ENCODE results near the gene HIGD1B. TPM values are rescaled to one million over a fixed set of nuclear protein-coding genes. Genes with fewer than 3 reads are reported as not detected.
A peak's percentile ranks its signal among the peaks of the same experiment; 100 is the strongest.

The HIGD1B gene
- polyA plus RNA-seq, 1 donor = 1.8 TPM

- peaks cover 4% of the 10 kb centered on the region for H3K27me3 ChIP-seq (ENCODE audit: control insufficient read depth, insufficient read depth, low read length)
- WGBS (ENCODE audit: insufficient coverage, low lambda C conversion rate) = no CpG with 5 or more reads among the region's 2 CpGs
- no peaks in the 10 kb centered on the region for H3K4me1 ChIP-seq (ENCODE audit: control insufficient read depth, insufficient read depth, low read length)
- DNase-seq = no peak
- no peak overlapping the region for H3K4me3 ChIP-seq (ENCODE audit: low read length)
- H3K36me3 ChIP-seq (ENCODE audit: control insufficient read depth, insufficient read depth, low read length) = no peaks in the 10 kb centered on the region
- H3K9me3 ChIP-seq (ENCODE audit: control insufficient read depth, low read depth, low read length) = no peaks in the 10 kb centered on the region
- H3K27ac ChIP-seq (ENCODE audit: low read length) = no peak overlapping the region
Observed at GRCh38 chr17:44837196-44837595, 10.5 kb upstream of the HIGD1B start.

GRCh38 chr17:44840274-44840673 lies 7.4 kb upstream of the HIGD1B start:
- Histone ChIP-seq H3K4me3 (ENCODE audit: low read length) (no peak overlapping the region), H3K4me1 (ENCODE audit: control insufficient read depth, insufficient read depth, low read length) (no peaks in the 10 kb centered on the region), H3K27ac (ENCODE audit: low read length) (no peak overlapping the region), H3K27me3 (ENCODE audit: control insufficient read depth, insufficient read depth, low read length) (peaks cover 5% of the 10 kb centered on the region), H3K9me3 (ENCODE audit: control insufficient read depth, low read depth, low read length) (no peaks in the 10 kb centered on the region), H3K36me3 (ENCODE audit: control insufficient read depth, insufficient read depth, low read length) (no peaks in the 10 kb centered on the region)
- DNase-seq = no peak
- no CpG with 5 or more reads among the region's 4 CpGs for WGBS (ENCODE audit: insufficient coverage, low lambda C conversion rate)

- no CpG with 5 or more reads among the region's 3 CpGs for WGBS (ENCODE audit: insufficient coverage, low lambda C conversion rate)
- no peaks in the 10 kb centered on the region for H3K9me3 ChIP-seq (ENCODE audit: control insufficient read depth, low read depth, low read length)
- H3K27me3 ChIP-seq (ENCODE audit: control insufficient read depth, insufficient read depth, low read length) = peaks cover 5% of the 10 kb centered on the region
- H3K4me1 ChIP-seq (ENCODE audit: control insufficient read depth, insufficient read depth, low read length) = no peaks in the 10 kb centered on the region
- no peak for DNase-seq
- H3K4me3 ChIP-seq (ENCODE audit: low read length) = no peak overlapping the region
- no peak overlapping the region for H3K27ac ChIP-seq (ENCODE audit: low read length)
- no peaks in the 10 kb centered on the region for H3K36me3 ChIP-seq (ENCODE audit: control insufficient read depth, insufficient read depth, low read length)
Observed at GRCh38 chr17:44840936-44841335, 6.7 kb upstream of the HIGD1B start.

- Histone ChIP-seq H3K27ac (ENCODE audit: low read length) (peak overlapping the region; percentile 26), H3K36me3 (ENCODE audit: control insufficient read depth, insufficient read depth, low read length) (no peaks in the 10 kb centered on the region), H3K4me1 (ENCODE audit: control insufficient read depth, insufficient read depth, low read length) (no peaks in the 10 kb centered on the region), H3K27me3 (ENCODE audit: control insufficient read depth, insufficient read depth, low read length) (peaks cover 5% of the 10 kb centered on the region), H3K9me3 (ENCODE audit: control insufficient read depth, low read depth, low read length) (no peaks in the 10 kb centered on the region), H3K4me3 (ENCODE audit: low read length) (no peak overlapping the region)
- no peak for DNase-seq
- WGBS (ENCODE audit: insufficient coverage, low lambda C conversion rate) = no CpG with 5 or more reads among the region's 5 CpGs
Observed at GRCh38 chr17:44842748-44843147, 4.9 kb upstream of the HIGD1B start.

DNA sequence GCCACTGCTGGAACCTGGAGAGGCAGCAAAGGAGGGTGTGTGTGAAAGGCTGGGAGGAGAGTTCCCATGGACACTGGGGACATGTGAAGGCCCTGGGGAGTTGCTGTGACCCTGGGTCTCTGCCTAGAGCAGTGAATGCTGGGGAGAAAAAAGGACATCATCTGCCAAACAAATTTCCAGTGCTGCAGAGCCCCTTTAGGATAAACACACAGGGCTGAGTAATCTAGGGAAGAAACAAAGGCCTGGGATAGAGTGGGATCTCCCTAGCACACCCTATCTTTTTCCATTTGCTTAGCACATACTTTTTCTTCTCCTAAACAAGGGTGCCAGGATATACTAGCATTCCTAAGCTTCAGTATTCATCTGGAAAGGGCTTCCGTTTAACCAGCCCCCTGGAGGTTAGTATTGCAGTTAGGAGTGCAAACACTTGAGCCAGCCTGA lies 3.3 kb upstream of the HIGD1B start:
- Histone ChIP-seq H3K4me1 (ENCODE audit: control insufficient read depth, insufficient read depth, low read length) (no peaks in the 10 kb centered on the region), H3K27ac (ENCODE audit: low read length) (peak overlapping the region; percentile 32)
- no CpG with 5 or more reads among the region's 1 CpG for WGBS (ENCODE audit: insufficient coverage, low lambda C conversion rate)

DNA sequence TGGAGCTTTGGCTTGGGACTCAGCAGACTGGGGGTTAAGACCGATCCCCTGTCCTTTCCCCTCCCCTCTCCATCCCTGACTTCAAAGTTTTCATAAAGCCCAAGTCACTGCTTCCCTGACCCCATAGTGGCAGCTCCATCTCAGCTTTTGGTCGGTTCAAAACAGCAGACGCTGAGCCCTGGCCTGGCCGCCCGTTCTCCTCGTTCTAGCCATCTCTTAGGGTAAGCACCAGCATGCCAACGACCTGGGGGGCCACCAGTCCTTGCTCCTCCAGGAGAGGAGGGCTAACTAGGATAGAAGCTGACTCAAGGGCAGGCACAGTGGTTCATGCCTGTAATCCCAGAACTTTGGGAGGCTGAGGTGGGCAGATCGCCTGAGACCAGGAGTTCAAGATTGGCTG lies 1.5 kb upstream of the HIGD1B start:
- WGBS (ENCODE audit: insufficient coverage, low lambda C conversion rate) = no CpG with 5 or more reads among the region's 8 CpGs
- no peak for DNase-seq

More for the DNA sequence above, 3.3 kb upstream of the HIGD1B start:
- no peaks in the 10 kb centered on the region for H3K9me3 ChIP-seq (ENCODE audit: control insufficient read depth, low read depth, low read length)
- peaks cover 5% of the 10 kb centered on the region for H3K27me3 ChIP-seq (ENCODE audit: control insufficient read depth, insufficient read depth, low read length)
- peaks cover 2% of the 10 kb centered on the region for H3K36me3 ChIP-seq (ENCODE audit: control insufficient read depth, insufficient read depth, low read length)
- no peak for DNase-seq
- no peak overlapping the region for H3K4me3 ChIP-seq (ENCODE audit: low read length)

GRCh38 chr17:44848257-44848795 lies 643 bp downstream of the HIGD1B start:
- Histone ChIP-seq H3K27ac (ENCODE audit: low read length) (no peak overlapping the region), H3K36me3 (ENCODE audit: control insufficient read depth, insufficient read depth, low read length) (peaks cover 29% of the 10 kb centered on the region)

More for the DNA sequence above, 1.5 kb upstream of the HIGD1B start:
- Histone ChIP-seq H3K36me3 (ENCODE audit: control insufficient read depth, insufficient read depth, low read length) (peaks cover 13% of the 10 kb centered on the region), H3K4me1 (ENCODE audit: control insufficient read depth, insufficient read depth, low read length) (no peaks in the 10 kb centered on the region), H3K4me3 (ENCODE audit: low read length) (no peak overlapping the region), H3K27ac (ENCODE audit: low read length) (no peak overlapping the region), H3K27me3 (ENCODE audit: control insufficient read depth, insufficient read depth, low read length) (peaks cover 5% of the 10 kb centered on the region), H3K9me3 (ENCODE audit: control insufficient read depth, low read depth, low read length) (no peaks in the 10 kb centered on the region)

GRCh38 chr17:44848961-44849489 lies 1.3 kb downstream of the HIGD1B start:
- H3K4me3 ChIP-seq (ENCODE audit: low read length) = no peak overlapping the region
- H3K4me1 ChIP-seq (ENCODE audit: control insufficient read depth, insufficient read depth, low read length) = no peaks in the 10 kb centered on the region
- no peaks in the 10 kb centered on the region for H3K27me3 ChIP-seq (ENCODE audit: control insufficient read depth, insufficient read depth, low read length)
- H3K36me3 ChIP-seq (ENCODE audit: control insufficient read depth, insufficient read depth, low read length) = peaks cover 36% of the 10 kb centered on the region
- H3K27ac ChIP-seq (ENCODE audit: low read length) = no peak overlapping the region
- DNase-seq = no peak
- H3K9me3 ChIP-seq (ENCODE audit: control insufficient read depth, low read depth, low read length) = no peaks in the 10 kb centered on the region
- WGBS (ENCODE audit: insufficient coverage, low lambda C conversion rate) = no CpG with 5 or more reads among the region's 12 CpGs

More at GRCh38 chr17:44848257-44848795, 643 bp downstream of the HIGD1B start:
- H3K27me3 ChIP-seq (ENCODE audit: control insufficient read depth, insufficient read depth, low read length) = no peaks in the 10 kb centered on the region
- H3K4me1 ChIP-seq (ENCODE audit: control insufficient read depth, insufficient read depth, low read length) = no peaks in the 10 kb centered on the region
- no peak overlapping the region for H3K4me3 ChIP-seq (ENCODE audit: low read length)
- H3K9me3 ChIP-seq (ENCODE audit: control insufficient read depth, low read depth, low read length) = no peaks in the 10 kb centered on the region
- DNase-seq = no peak
- no CpG with 5 or more reads among the region's 6 CpGs for WGBS (ENCODE audit: insufficient coverage, low lambda C conversion rate)

GRCh38 chr17:44850025-44850424 lies 2.3 kb downstream of the HIGD1B start:
- peaks cover 46% of the 10 kb centered on the region for H3K36me3 ChIP-seq (ENCODE audit: control insufficient read depth, insufficient read depth, low read length)
- no peak overlapping the region for H3K27ac ChIP-seq (ENCODE audit: low read length)
- WGBS (ENCODE audit: insufficient coverage, low lambda C conversion rate) = no CpG with 5 or more reads among the region's 7 CpGs
- H3K4me3 ChIP-seq (ENCODE audit: low read length) = no peak overlapping the region
- no peaks in the 10 kb centered on the region for H3K27me3 ChIP-seq (ENCODE audit: control insufficient read depth, insufficient read depth, low read length)
- no peaks in the 10 kb centered on the region for H3K9me3 ChIP-seq (ENCODE audit: control insufficient read depth, low read depth, low read length)
- DNase-seq = no peak
- H3K4me1 ChIP-seq (ENCODE audit: control insufficient read depth, insufficient read depth, low read length) = no peaks in the 10 kb centered on the region

DNA sequence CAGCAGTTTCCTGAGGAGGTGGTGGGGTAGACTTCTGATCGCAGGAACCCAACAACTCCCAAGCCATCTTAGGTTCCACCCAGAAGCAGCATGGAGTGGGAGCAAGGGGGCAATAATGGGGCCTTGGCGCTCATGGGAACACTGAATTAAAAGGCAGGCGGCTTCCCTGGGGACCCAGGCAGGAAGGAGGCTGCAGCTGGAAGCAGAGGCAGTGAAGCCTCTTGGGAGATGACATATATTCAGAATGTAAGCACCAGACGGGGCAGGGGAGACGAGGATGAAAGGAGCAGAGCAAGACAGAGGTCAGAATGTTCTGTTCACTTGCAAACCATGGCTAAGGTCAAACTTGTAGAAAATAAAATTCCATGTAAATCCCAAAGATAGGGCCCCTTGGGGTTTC lies 2.9 kb downstream of the HIGD1B start:
- Histone ChIP-seq H3K4me3 (ENCODE audit: low read length) (no peak overlapping the region), H3K4me1 (ENCODE audit: control insufficient read depth, insufficient read depth, low read length) (no peaks in the 10 kb centered on the region), H3K27me3 (ENCODE audit: control insufficient read depth, insufficient read depth, low read length) (no peaks in the 10 kb centered on the region), H3K9me3 (ENCODE audit: control insufficient read depth, low read depth, low read length) (no peaks in the 10 kb centered on the region), H3K27ac (ENCODE audit: low read length) (no peak overlapping the region), H3K36me3 (ENCODE audit: control insufficient read depth, insufficient read depth, low read length) (peaks cover 52% of the 10 kb centered on the region)
- no peak for DNase-seq
- 100% methylated on average over 1 of the region's 5 CpGs for WGBS (ENCODE audit: insufficient coverage, low lambda C conversion rate)

DNA sequence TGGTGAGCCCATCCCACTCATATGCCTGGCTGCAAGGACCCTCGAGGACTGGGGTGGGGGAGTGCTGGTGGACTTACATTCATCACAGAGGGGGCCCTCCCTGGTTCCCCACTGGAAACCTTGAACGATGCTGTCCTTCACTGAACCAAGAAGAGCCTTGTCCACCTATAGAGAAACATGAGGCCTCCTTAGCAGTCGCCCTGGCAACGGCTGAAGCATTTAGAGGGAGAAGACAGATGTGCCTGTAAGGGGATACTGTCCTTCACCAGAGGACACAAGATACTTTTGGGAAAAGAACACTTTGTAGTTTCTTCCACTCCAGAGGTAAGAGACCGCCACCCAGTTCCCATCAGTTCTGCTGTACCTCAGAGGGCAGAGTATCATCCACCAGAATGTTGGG lies 6.5 kb downstream of the HIGD1B start:
- no CpG with 5 or more reads among the region's 5 CpGs for WGBS (ENCODE audit: insufficient coverage, low lambda C conversion rate)
- Histone ChIP-seq H3K4me3 (ENCODE audit: low read length) (no peak overlapping the region), H3K27ac (ENCODE audit: low read length) (no peak overlapping the region), H3K36me3 (ENCODE audit: control insufficient read depth, insufficient read depth, low read length) (peaks cover 82% of the 10 kb centered on the region), H3K27me3 (ENCODE audit: control insufficient read depth, insufficient read depth, low read length) (no peaks in the 10 kb centered on the region), H3K4me1 (ENCODE audit: control insufficient read depth, insufficient read depth, low read length) (no peaks in the 10 kb centered on the region), H3K9me3 (ENCODE audit: control insufficient read depth, low read depth, low read length) (no peaks in the 10 kb centered on the region)
- no peak for DNase-seq
